SU-DHL-6 (cell line): ENCODE results near the gene ITPA.

Experiments used
- H2AFZ ChIP-seq: fragments of 200-600 bp; sonication (generic); 2 replicates; pipeline ENCODE4 v1.6.1; 2014; ENCODE audit warnings: low read depth, mild to moderate bottlenecking, moderate library complexity, mixed read lengths, antibody characterized with exemption, low read length; ENCODE audit not compliant: severe bottlenecking
- H3F3A ChIP-seq: fragments of 200-600 bp; shearing (Covaris generic); 2 replicates; pipeline ENCODE4 v1.6.0; 2016; ENCODE audit warnings: antibody characterized with exemption, mild to moderate bottlenecking; ENCODE audit not compliant: insufficient read depth
- H3K27ac ChIP-seq: fragments of 200-600 bp; sonication (generic); 2 replicates; pipeline ENCODE4 v1.5.1; 2016; ENCODE audit warnings: low read depth, mild to moderate bottlenecking, low read length, moderate library complexity, mixed read lengths
- H3K27me3 ChIP-seq: fragments of 200-600 bp; sonication (generic), shearing (Covaris generic); 2 replicates; pipeline ENCODE4 v1.6.0; 2014; ENCODE audit warnings: mild to moderate bottlenecking, low read length
- H3K36me3 ChIP-seq: fragments of 200-600 bp; sonication (generic); 2 replicates; pipeline ENCODE4 v1.6.1; 2014; ENCODE audit warnings: mild to moderate bottlenecking, low read length, mixed read lengths
- H3K4me2 ChIP-seq: fragments of 300-600, 200-600 bp; shearing (Covaris generic), sonication (generic); 2 replicates; pipeline ENCODE4 v1.6.0; 2014; ENCODE audit warnings: low read length, low read depth, mild to moderate bottlenecking; ENCODE audit not compliant: poor library complexity, severe bottlenecking
- H3K4me3 ChIP-seq: fragments of 200-600 bp; sonication (generic); 2 replicates; pipeline ENCODE4 v1.5.1; 2014; ENCODE audit warnings: antibody characterized with exemption, low read length, mild to moderate bottlenecking, mixed read lengths; ENCODE audit not compliant: insufficient read depth, poor library complexity, severe bottlenecking
- H3K79me2 ChIP-seq: fragments of 200-600 bp; sonication (generic); 2 replicates; pipeline ENCODE4 v1.6.1; 2014; ENCODE audit warnings: mild to moderate bottlenecking, low read length, moderate library complexity; ENCODE audit not compliant: insufficient read depth
- H3K9ac ChIP-seq: fragments of 200-600 bp; sonication (generic); 2 replicates; pipeline ENCODE4 v1.7.0; 2014; ENCODE audit warnings: mild to moderate bottlenecking, low read length
- H3K9me2 ChIP-seq: fragments of 200-600 bp; sonication (generic); replicated peaks from 2 replicates; pipeline ENCODE4 v1.6.1; 2014; ENCODE audit warnings: low read length; ENCODE audit not compliant: insufficient read depth
- H3K9me3 ChIP-seq: fragments of 200-600 bp; sonication (generic); 2 replicates; pipeline ENCODE4 v1.6.1; 2014; ENCODE audit warnings: low read length, mixed read lengths; ENCODE audit not compliant: insufficient read depth
- H4K20me1 ChIP-seq: fragments of 200-600 bp; sonication (generic); 2 replicates; pipeline ENCODE4 v1.6.1; 2014; ENCODE audit warnings: low read depth, mild to moderate bottlenecking, antibody characterized with exemption, low read length, moderate library complexity, mixed read lengths
- CTCF ChIP-seq: fragments of 200-600 bp; sonication (generic); IDR thresholded peaks from one replicate; pipeline ENCODE4 v1.5.1; 2017; ENCODE audit warnings: antibody characterized with exemption, mild to moderate bottlenecking, low read length, moderate library complexity; ENCODE audit not compliant: insufficient read depth, poor library complexity, severe bottlenecking
- EZH2phosphoT487 ChIP-seq: fragments of 200-600 bp; sonication (generic), shearing (Covaris generic); conservative IDR thresholded peaks from 2 replicates; pipeline ENCODE4 v1.6.1; 2018; ENCODE audit warnings: mild to moderate bottlenecking, antibody characterized with exemption, low read length, moderate library complexity, mixed read lengths

Gene ITPA

GRCh38 chr20:3195590-3196237 lies 13.6 kb upstream of the ITPA start:
- no peak overlapping the region for H2AFZ ChIP-seq
- H3K4me2 ChIP-seq: no peak overlapping the region
- no peaks in the 10 kb centered on the region for H3K27me3 ChIP-seq
- H3K27ac ChIP-seq: no peak overlapping the region
- H3K36me3 ChIP-seq: no peaks in the 10 kb centered on the region; the same call in 1 of the 2 replicates
- H4K20me1 ChIP-seq: no peaks in the 10 kb centered on the region
- no peak overlapping the region for H3K9ac ChIP-seq
- H3K4me3 ChIP-seq: no peak overlapping the region
- no peaks in the 10 kb centered on the region for H3K79me2 ChIP-seq
- H3K9me2 ChIP-seq: no peaks in the 10 kb centered on the region
- TF ChIP-seq EZH2phosphoT487 (no peak), CTCF (no peak)
- no peaks in the 10 kb centered on the region for H3F3A ChIP-seq
- no peaks in the 10 kb centered on the region for H3K9me3 ChIP-seq

GRCh38 chr20:3199206-3199605 lies 10.1 kb upstream of the ITPA start:
- Histone ChIP-seq H3K9me2 (no peaks in the 10 kb centered on the region), H3K36me3 (no peaks in the 10 kb centered on the region; the same call in 1 of the 2 replicates), H3K4me2 (no peak overlapping the region), H3K27me3 (no peaks in the 10 kb centered on the region), H2AFZ (no peak overlapping the region), H3K9ac (no peak overlapping the region), H3K4me3 (no peak overlapping the region), H3K27ac (no peak overlapping the region), H4K20me1 (no peaks in the 10 kb centered on the region), H3K9me3 (no peaks in the 10 kb centered on the region), H3K79me2 (peaks cover 11% of the 10 kb centered on the region), H3F3A (no peaks in the 10 kb centered on the region)
- TF ChIP-seq EZH2phosphoT487 (no peak), CTCF (no peak)

DNA sequence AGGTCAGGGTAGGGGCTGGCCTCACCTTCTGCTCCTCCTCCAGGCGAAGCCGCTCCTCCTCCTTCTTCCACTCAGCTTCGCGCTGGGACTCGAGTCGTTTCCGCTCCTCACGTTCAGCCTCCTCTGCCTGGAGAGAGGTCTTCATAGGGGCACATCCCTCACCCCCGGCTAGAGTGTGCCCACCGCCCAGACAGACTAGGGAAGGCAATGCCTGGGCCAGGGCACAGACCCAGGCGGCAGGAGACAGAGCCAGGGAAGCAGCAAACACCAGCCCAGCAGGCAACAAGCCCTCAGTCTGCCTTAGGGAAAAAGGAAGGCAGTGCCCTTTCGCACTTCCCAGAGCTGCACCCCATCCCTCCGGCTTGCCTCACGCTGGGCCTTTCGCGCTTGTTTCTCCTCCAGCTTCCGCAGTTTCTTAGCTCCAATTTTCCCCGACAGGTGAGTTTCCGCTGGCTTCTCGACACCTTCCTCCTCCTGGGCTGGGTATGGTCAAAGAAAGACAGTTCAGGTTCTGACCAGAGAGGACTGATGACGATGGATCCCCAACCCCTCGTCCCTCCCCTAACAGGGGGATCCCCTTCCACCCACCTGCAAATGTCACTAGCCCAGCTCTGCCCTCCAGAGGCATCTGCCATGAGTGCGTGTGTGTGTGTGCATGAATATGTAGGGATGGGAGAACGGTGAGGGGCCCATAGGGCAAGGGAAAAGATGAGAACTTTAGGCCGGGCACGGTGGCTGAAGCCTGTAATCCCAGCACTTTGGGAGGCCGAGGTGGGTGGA lies 9.1 kb upstream of the ITPA start:
- TF ChIP-seq CTCF (no peak), EZH2phosphoT487 (no peak)
- Histone ChIP-seq H3K79me2 (peaks cover 11% of the 10 kb centered on the region), H3K9me2 (no peaks in the 10 kb centered on the region), H4K20me1 (no peaks in the 10 kb centered on the region), H3K4me2 (no peak overlapping the region), H3F3A (no peaks in the 10 kb centered on the region), H2AFZ (no peak overlapping the region), H3K27ac (no peak overlapping the region), H3K36me3 (no peaks in the 10 kb centered on the region; the same call in 1 of the 2 replicates), H3K27me3 (no peaks in the 10 kb centered on the region), H3K9me3 (no peaks in the 10 kb centered on the region), H3K4me3 (no peak overlapping the region), H3K9ac (no peak overlapping the region)
